H1 (cell line): Measurements from ENCODE around the gene HSD17B8. TPM values are rescaled to one million over a fixed set of nuclear protein-coding genes. Genes with fewer than 3 reads are reported as not detected.

Source experiments
- ASH2L ChIP-seq: fragments of 200-600, 300-600 bp; sonication (generic); IDR thresholded peaks from one replicate; pipeline ENCODE4 v1.7.1; 2017; ENCODE audit warnings: low read length
- BACH1 ChIP-seq: IDR thresholded peaks from 2 replicates; pipeline ENCODE4 v1.6.1; 2012; ENCODE audit warnings: low read length, improper control_type of control experiment
- BCL11A ChIP-seq, 2 experiments: IDR thresholded peaks; one replicate each; pipeline ENCODE4 v1.6.1; 2011; ENCODE audit warnings: low read depth in 2 of 2, low read length in 2 of 2, mild to moderate bottlenecking in 2 of 2
- BRCA1 ChIP-seq: IDR thresholded peaks from 2 replicates; pipeline ENCODE4 v1.6.1; 2012; ENCODE audit warnings: low read depth, low read length, improper control_type of control experiment
- CBX8 ChIP-seq: fragments of 300-800, 300-1000 bp; sonication (generic); IDR thresholded peaks from 2 replicates; pipeline ENCODE4 v1.7.1; 2016; ENCODE audit warnings: low read depth, low read length, borderline replicate concordance
- CHD2 ChIP-seq: IDR thresholded peaks from 2 replicates; pipeline ENCODE4 v1.6.1; 2012; ENCODE audit warnings: low read length, improper control_type of control experiment
- CREB1 ChIP-seq: IDR thresholded peaks from 2 replicates; pipeline ENCODE4 v1.6.1; 2012; ENCODE audit warnings: inconsistent platforms
- EGR1 ChIP-seq: IDR thresholded peaks from 2 replicates; pipeline ENCODE4 v1.6.1; 2011; ENCODE audit warnings: low read depth, low read length, borderline replicate concordance
- EP300 ChIP-seq, 2 experiments: IDR thresholded peaks; 1 replicate in 1 of 2; 2 replicates in 1 of 2; pipeline ENCODE4 v1.6.1; 2011 to 2012; ENCODE audit warnings: low read depth in 2 of 2, low read length in 2 of 2, mild to moderate bottlenecking in 2 of 2, borderline replicate concordance in 1 of 2, inconsistent platforms in 1 of 2, moderate library complexity in 1 of 2
- EZH2 ChIP-seq: fragments of 200-600 bp; sonication (generic); IDR thresholded peaks from 2 replicates; pipeline ENCODE4 v1.7.1; 2012; ENCODE audit warnings: low read depth, mild to moderate bottlenecking, moderate library complexity, low read length, inconsistent platforms; ENCODE audit not compliant: severe bottlenecking
- FOSL1 ChIP-seq: IDR thresholded peaks from 2 replicates; pipeline ENCODE4 v1.6.1; 2011; ENCODE audit warnings: mild to moderate bottlenecking, low read depth, low read length, moderate library complexity; ENCODE audit not compliant: insufficient read depth
- GTF2F1 ChIP-seq: IDR thresholded peaks from 2 replicates; pipeline ENCODE4 v1.6.1; 2012; ENCODE audit warnings: low read depth, low read length, improper control_type of control experiment, borderline replicate concordance
- HDAC2 ChIP-seq, 2 experiments: fragments of 300-600 bp in 1 of 2; sonication (generic) in 1 of 2; IDR thresholded peaks; 2 replicates each; pipeline ENCODE4 v1.6.1; 2011 to 2012; ENCODE audit warnings: low read depth in 2 of 2, low read length in 2 of 2, mild to moderate bottlenecking in 2 of 2, moderate library complexity in 2 of 2, borderline replicate concordance in 1 of 2, inconsistent platforms in 1 of 2
- HDAC6 ChIP-seq: IDR thresholded peaks from one replicate; pipeline ENCODE4 v1.7.1; 2012; ENCODE audit warnings: low read depth, mild to moderate bottlenecking, inconsistent platforms, low read length, moderate library complexity
- JUN ChIP-seq: IDR thresholded peaks from 2 replicates; pipeline ENCODE4 v1.6.1; 2011; ENCODE audit warnings: low read depth, mild to moderate bottlenecking, improper control_type of control experiment, low read length
- POLR2A ChIP-seq, 2 experiments: IDR thresholded peaks; 1 replicate in 1 of 2; 2 replicates in 1 of 2; pipeline ENCODE4 v1.6.1; 2011; ENCODE audit warnings: low read depth in 2 of 2, low read length in 2 of 2, mild to moderate bottlenecking in 2 of 2; ENCODE audit errors: control extremely low read depth in 1 of 2
- RBBP5 ChIP-seq: IDR thresholded peaks from 2 replicates; pipeline ENCODE4 v1.7.1; 2012; ENCODE audit warnings: low read depth, mild to moderate bottlenecking, inconsistent platforms, low read length, moderate library complexity, borderline replicate concordance
- RFX5 ChIP-seq: IDR thresholded peaks from 2 replicates; pipeline ENCODE4 v1.6.1; 2011; ENCODE audit warnings: low read depth, low read length, improper control_type of control experiment, borderline replicate concordance
- SIN3A ChIP-seq, 2 experiments: IDR thresholded peaks in 1 of 2; conservative IDR thresholded peaks in 1 of 2; 2 replicates each; pipeline ENCODE4 v1.6.1; 2011 to 2012; ENCODE audit warnings: low read length in 2 of 2, improper control_type of control experiment in 1 of 2, low read depth in 1 of 2, mild to moderate bottlenecking in 1 of 2
- SIRT6 ChIP-seq: IDR thresholded peaks from one replicate; pipeline ENCODE4 v1.7.1; 2012; ENCODE audit warnings: low read length, inconsistent platforms
- SP1 ChIP-seq: IDR thresholded peaks from 2 replicates; pipeline ENCODE4 v1.6.1; 2011; ENCODE audit warnings: low read depth, low read length
- SP2 ChIP-seq: IDR thresholded peaks from 2 replicates; pipeline ENCODE4 v1.6.1; 2012; ENCODE audit warnings: mild to moderate bottlenecking, low read length, inconsistent platforms
- SRF ChIP-seq: IDR thresholded peaks from 2 replicates; pipeline ENCODE4 v1.6.1; 2011; ENCODE audit warnings: mild to moderate bottlenecking, low read depth, low read length, moderate library complexity
- SUZ12 ChIP-seq: fragments of 200-600 bp; sonication (generic); IDR thresholded peaks from 2 replicates; pipeline ENCODE4 v1.6.1; 2012; ENCODE audit warnings: mild to moderate bottlenecking, inconsistent platforms, low read length, moderate library complexity, mixed read lengths
- TBP ChIP-seq: IDR thresholded peaks from 2 replicates; pipeline ENCODE4 v1.6.1; 2011; ENCODE audit warnings: low read depth, low read length, improper control_type of control experiment
- ZNF274 ChIP-seq: IDR thresholded peaks from 2 replicates; pipeline ENCODE4 v1.7.0; 2012; ENCODE audit warnings: low read length, borderline replicate concordance; ENCODE audit errors: extremely low read depth
- polyA plus RNA-seq, 7 experiments: library from polyadenylated mRNA; depleted of rRNA in 3 of 7; stranded (reverse) in 5 of 7; unstranded in 2 of 7; fragments of >200 nt in 5 of 7; fragments of 200-250 nt in 2 of 7; gene quantifications; 1 replicate in 5 of 7; 2 replicates in 1 of 7; 4 replicates in 1 of 7; pipeline versions ENCODE4 v1.2.1 to v1.2.3, GENCODE V29; 2011 to 2013; ENCODE audit warnings: missing spikeins in 2 of 7, mixed read lengths in 2 of 7
- total RNA-seq: library from RNA; stranded (reverse); fragmentation: NEBNext Ultra II Directional; extraction: Animal tissue kit (Norgen Biotek cat#: 25700); gene quantifications from 2 replicates; pipeline ENCODE4 v1.2.1, GENCODE V29; 2021

Gene HSD17B8
- total and polyA plus RNA-seq, 2 of the 8 experiments (the other 6 are each of a cell fraction or from before 2014, with no cell fraction given) = 3.3 to 17.1 TPM

DNA sequence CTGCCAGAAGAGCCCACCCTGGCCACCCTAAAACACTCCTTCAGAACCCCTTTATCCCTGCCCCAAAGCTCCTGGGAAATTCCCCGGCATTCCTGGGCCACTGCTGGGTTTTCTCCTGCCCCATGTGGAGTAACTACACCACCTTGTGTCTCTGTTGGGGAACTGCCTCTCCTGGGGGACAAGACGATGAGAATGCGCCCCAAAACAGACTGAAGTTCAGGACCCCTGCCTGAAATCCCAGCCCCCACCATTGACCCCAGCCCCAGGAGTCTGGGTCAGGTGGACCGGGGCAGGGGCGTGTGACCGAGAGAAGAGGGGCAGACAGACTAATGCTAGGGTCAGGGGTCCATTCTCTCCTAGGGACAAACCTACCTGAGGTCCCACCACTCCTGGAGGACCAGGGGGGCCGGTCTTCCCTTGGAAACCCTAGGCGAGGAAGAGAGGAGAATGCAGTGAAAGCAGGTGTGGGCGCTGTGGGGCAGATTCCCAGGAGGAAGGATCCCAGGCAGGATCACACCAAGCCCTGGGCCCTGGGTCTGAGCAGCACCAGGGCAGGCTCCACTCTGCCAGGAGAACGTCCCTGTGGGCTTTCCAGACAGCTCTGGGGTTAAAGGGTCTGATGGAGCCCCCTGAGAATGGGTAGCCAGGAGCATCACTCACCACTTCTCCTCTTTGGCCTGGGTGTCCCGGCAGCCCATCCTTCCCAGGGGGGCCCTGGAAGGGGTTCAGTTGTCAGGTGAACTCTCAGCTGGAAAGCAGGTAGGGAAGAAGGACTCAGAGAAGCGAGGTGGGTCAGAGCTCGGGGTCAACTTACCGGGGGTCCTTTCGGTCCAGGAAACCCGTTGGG lies 31.5 kb upstream of the HSD17B8 start (continued):
- TF ChIP-seq EZH2 (no peak), CHD2 (no peak), SP1 (no peak), SIRT6 (no peak), FOSL1 (no peak), ASH2L (no peak), SP2 (no peak), HDAC2 (IDR thresholded peaks at IDR 0.05; ENCODE audit: borderline replicate concordance in 1 of 2, low read depth in 2 of 2, low read length in 2 of 2) (0 out of 4 replicates have a peak, but pooled peaks of 1 of the 2 experiments have one; percentile 36), POLR2A (IDR thresholded peaks at IDR 0.05; ENCODE audit: control extremely low read depth in 1 of 2, low read depth in 2 of 2, low read length in 2 of 2) (no peak), ZNF274 (no peak), HDAC6 (no peak), SIN3A (conservative IDR thresholded peaks at IDR 0.05 in 1 of 2, IDR thresholded peaks at IDR 0.05 in 1 of 2; ENCODE audit: low read depth in 1 of 2, low read length in 2 of 2) (no peak), JUN (no peak), BCL11A (IDR thresholded peaks at IDR 0.05; ENCODE audit: low read depth in 2 of 2, low read length in 2 of 2) (no peak), CREB1 (no peak), RFX5 (no peak), BRCA1 (no peak), SRF (no peak), EP300 (IDR thresholded peaks at IDR 0.05; ENCODE audit: borderline replicate concordance in 1 of 2, low read depth in 2 of 2, low read length in 2 of 2) (no peak), SUZ12 (no peak), BACH1 (no peak), TBP (no peak), RBBP5 (no peak), CBX8 (no peak), EGR1 (no peak), GTF2F1 (no peak)
